HG02943 (cell line): Measurements from ENCODE around the gene SPOCK1.

Source experiments
- ATAC-seq: cut with Tn5 transposase; IDR thresholded peaks from one replicate; pipeline ENCODE4 v1.9.1; 2021; ENCODE audit warnings: mild to moderate bottlenecking, low read depth, moderate library complexity; ENCODE audit not compliant: unreplicated experiment

The SPOCK1 gene

DNA sequence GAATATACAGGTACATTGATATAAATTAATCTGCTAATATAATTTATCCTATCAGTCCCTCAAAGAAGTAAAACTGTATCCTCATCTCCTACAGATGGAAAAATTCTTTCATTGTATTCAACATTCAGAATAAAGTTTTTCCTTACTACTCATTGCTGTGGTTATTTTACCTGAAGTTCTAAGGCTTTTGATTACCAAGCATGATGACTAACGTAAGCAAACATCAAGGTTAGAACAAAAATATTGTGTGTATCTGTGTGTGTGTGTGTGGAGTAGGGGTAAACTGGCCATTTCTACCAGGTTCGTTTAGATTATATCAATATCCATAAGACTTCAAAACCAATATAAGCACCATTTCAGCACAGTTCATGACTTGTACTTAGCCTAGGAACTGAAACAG lies 573.1 kb downstream of the SPOCK1 start:
- no peak for ATAC-seq
